ENCODE measurements around the gene CERS6.

CERS6 gene

GRCh38 chr2:168450171-168450570 lies 5.9 kb upstream of the CERS6 start:
- DNase-seq (ENCODE audit: low spot score in 2 of 2) = no peak
- H3K27ac Mint-ChIP-seq (ENCODE audit: low read depth) = no peak overlapping the region
- no peaks in the 10 kb centered on the region for H3K27me3 Mint-ChIP-seq
- H3K4me1 Mint-ChIP-seq = no peaks in the 10 kb centered on the region
- H3K36me3 Mint-ChIP-seq (ENCODE audit: insufficient read depth) = no peaks in the 10 kb centered on the region
- H3K4me3 Mint-ChIP-seq = no peak overlapping the region
- no peak for ATAC-seq (replicated peaks; ENCODE audit: extremely low read depth, poor library complexity, severe bottlenecking)
- no peaks in the 10 kb centered on the region for H3K9me3 Mint-ChIP-seq

GRCh38 chr2:168450732-168451131 lies 5.3 kb upstream of the CERS6 start:
- Mint-ChIP-seq H3K36me3 (ENCODE audit: insufficient read depth) (no peaks in the 10 kb centered on the region), H3K27me3 (no peaks in the 10 kb centered on the region), H3K9me3 (no peaks in the 10 kb centered on the region), H3K27ac (ENCODE audit: low read depth) (no peak overlapping the region), H3K4me1 (no peaks in the 10 kb centered on the region), H3K4me3 (no peak overlapping the region)
- ATAC-seq (replicated peaks; ENCODE audit: extremely low read depth, poor library complexity, severe bottlenecking) (no peak), DNase-seq (ENCODE audit: low spot score in 2 of 2) (no peak)

- no peaks in the 10 kb centered on the region for H3K27me3 Mint-ChIP-seq
- H3K27ac Mint-ChIP-seq (ENCODE audit: low read depth) = no peak overlapping the region
- H3K36me3 Mint-ChIP-seq (ENCODE audit: insufficient read depth) = no peaks in the 10 kb centered on the region
- H3K9me3 Mint-ChIP-seq = no peaks in the 10 kb centered on the region
- H3K4me3 Mint-ChIP-seq = no peak overlapping the region
- H3K4me1 Mint-ChIP-seq = no peaks in the 10 kb centered on the region
- ATAC-seq (replicated peaks; ENCODE audit: extremely low read depth, poor library complexity, severe bottlenecking) (no peak), DNase-seq (ENCODE audit: low spot score in 2 of 2) (no peak)
These were observed 3.3 kb upstream of the CERS6 start for GRCh38 chr2:168452781-168453180.

- ATAC-seq (replicated peaks; ENCODE audit: extremely low read depth, poor library complexity, severe bottlenecking) = no peak
- Mint-ChIP-seq H3K4me3 (no peak overlapping the region), H3K4me1 (no peaks in the 10 kb centered on the region), H3K27ac (ENCODE audit: low read depth) (no peak overlapping the region), H3K27me3 (no peaks in the 10 kb centered on the region), H3K36me3 (ENCODE audit: insufficient read depth) (no peaks in the 10 kb centered on the region), H3K9me3 (no peaks in the 10 kb centered on the region)
- DNase-seq (ENCODE audit: low spot score in 2 of 2) = no peak
These were observed 2.7 kb upstream of the CERS6 start for GRCh38 chr2:168453404-168453803.

GRCh38 chr2:168454737-168455644 lies 1.1 kb upstream of the CERS6 start:
- Mint-ChIP-seq H3K4me1 (no peaks in the 10 kb centered on the region), H3K27me3 (no peaks in the 10 kb centered on the region), H3K4me3 (no peak overlapping the region), H3K36me3 (ENCODE audit: insufficient read depth) (no peaks in the 10 kb centered on the region), H3K27ac (ENCODE audit: low read depth) (no peak overlapping the region), H3K9me3 (no peaks in the 10 kb centered on the region)
- ATAC-seq (replicated peaks; ENCODE audit: extremely low read depth, poor library complexity, severe bottlenecking) (no peak), DNase-seq (ENCODE audit: low spot score in 2 of 2) (no peak)

GRCh38 chr2:168456521-168457189 lies 583 bp downstream of the CERS6 start:
- H3K4me1 Mint-ChIP-seq = no peaks in the 10 kb centered on the region
- no peak overlapping the region for H3K4me3 Mint-ChIP-seq

GRCh38 chr2:168457190-168457895 lies 1.3 kb downstream of the CERS6 start:
- DNase-seq (ENCODE audit: low spot score in 2 of 2) (no peak), ATAC-seq (replicated peaks; ENCODE audit: extremely low read depth, poor library complexity, severe bottlenecking) (peak; percentile 8)
- no peak overlapping the region for H3K4me3 Mint-ChIP-seq

More at GRCh38 chr2:168456521-168457189, 583 bp downstream of the CERS6 start:
- H3K9me3 Mint-ChIP-seq = no peaks in the 10 kb centered on the region
- peaks cover 1% of the 10 kb centered on the region for H3K36me3 Mint-ChIP-seq (ENCODE audit: insufficient read depth)
- ATAC-seq (replicated peaks; ENCODE audit: extremely low read depth, poor library complexity, severe bottlenecking) = peak; percentile 25
- no peak overlapping the region for H3K27ac Mint-ChIP-seq (ENCODE audit: low read depth)
- no peaks in the 10 kb centered on the region for H3K27me3 Mint-ChIP-seq
- no peak for DNase-seq (ENCODE audit: low spot score in 2 of 2)

GRCh38 chr2:168458139-168458538 lies 2.1 kb downstream of the CERS6 start:
- no peak overlapping the region for H3K4me3 Mint-ChIP-seq
- no peaks in the 10 kb centered on the region for H3K4me1 Mint-ChIP-seq
- no peaks in the 10 kb centered on the region for H3K9me3 Mint-ChIP-seq
- DNase-seq (ENCODE audit: low spot score in 2 of 2) = no peak
- no peaks in the 10 kb centered on the region for H3K27me3 Mint-ChIP-seq
- no peak overlapping the region for H3K27ac Mint-ChIP-seq (ENCODE audit: low read depth)
- ATAC-seq (replicated peaks; ENCODE audit: extremely low read depth, poor library complexity, severe bottlenecking) = no peak
- H3K36me3 Mint-ChIP-seq (ENCODE audit: insufficient read depth) = peaks cover 1% of the 10 kb centered on the region

More at GRCh38 chr2:168457190-168457895, 1.3 kb downstream of the CERS6 start:
- Mint-ChIP-seq H3K27me3 (no peaks in the 10 kb centered on the region), H3K36me3 (ENCODE audit: insufficient read depth) (peaks cover 1% of the 10 kb centered on the region), H3K9me3 (no peaks in the 10 kb centered on the region), H3K4me1 (no peaks in the 10 kb centered on the region), H3K27ac (ENCODE audit: low read depth) (no peak overlapping the region)

GRCh38 chr2:168459256-168459655 lies 3.2 kb downstream of the CERS6 start:
- Mint-ChIP-seq H3K4me3 (no peak overlapping the region), H3K27me3 (no peaks in the 10 kb centered on the region), H3K9me3 (no peaks in the 10 kb centered on the region), H3K4me1 (no peaks in the 10 kb centered on the region), H3K36me3 (ENCODE audit: insufficient read depth) (peaks cover 1% of the 10 kb centered on the region), H3K27ac (ENCODE audit: low read depth) (no peak overlapping the region)
- DNase-seq (ENCODE audit: low spot score in 2 of 2) (no peak), ATAC-seq (replicated peaks; ENCODE audit: extremely low read depth, poor library complexity, severe bottlenecking) (no peak)

- ATAC-seq (replicated peaks; ENCODE audit: extremely low read depth, poor library complexity, severe bottlenecking) (no peak), DNase-seq (ENCODE audit: low spot score in 2 of 2) (no peak)
- Mint-ChIP-seq H3K36me3 (ENCODE audit: insufficient read depth) (peaks cover 1% of the 10 kb centered on the region), H3K4me1 (no peaks in the 10 kb centered on the region), H3K27me3 (no peaks in the 10 kb centered on the region), H3K9me3 (no peaks in the 10 kb centered on the region), H3K27ac (ENCODE audit: low read depth) (no peak overlapping the region), H3K4me3 (no peak overlapping the region)
These were observed 4.5 kb downstream of the CERS6 start for GRCh38 chr2:168460571-168460970.

GRCh38 chr2:168461178-168461941 lies 5.3 kb downstream of the CERS6 start:
- DNase-seq (ENCODE audit: low spot score in 2 of 2) (no peak), ATAC-seq (replicated peaks; ENCODE audit: extremely low read depth, poor library complexity, severe bottlenecking) (no peak)
- H3K27ac Mint-ChIP-seq (ENCODE audit: low read depth) = no peak overlapping the region
- H3K27me3 Mint-ChIP-seq = no peaks in the 10 kb centered on the region
- no peaks in the 10 kb centered on the region for H3K9me3 Mint-ChIP-seq
- H3K4me3 Mint-ChIP-seq = no peak overlapping the region
- H3K4me1 Mint-ChIP-seq = peaks cover 6% of the 10 kb centered on the region
- peaks cover 1% of the 10 kb centered on the region for H3K36me3 Mint-ChIP-seq (ENCODE audit: insufficient read depth)

- Mint-ChIP-seq H3K27me3 (no peaks in the 10 kb centered on the region), H3K27ac (ENCODE audit: low read depth) (no peak overlapping the region), H3K4me1 (peaks cover 12% of the 10 kb centered on the region), H3K9me3 (no peaks in the 10 kb centered on the region), H3K4me3 (no peak overlapping the region), H3K36me3 (ENCODE audit: insufficient read depth) (peaks cover 1% of the 10 kb centered on the region)
- DNase-seq (ENCODE audit: low spot score in 2 of 2) (no peak), ATAC-seq (replicated peaks; ENCODE audit: extremely low read depth, poor library complexity, severe bottlenecking) (no peak)
These were observed 5.9 kb downstream of the CERS6 start for GRCh38 chr2:168461942-168462331.

All from central memory CD8-positive, alpha-beta T cell (primary cell).